GM12878 (cell line): ENCODE results near the gene RBM6. TPM values are rescaled to one million over a fixed set of nuclear protein-coding genes. Genes with fewer than 3 reads are reported as not detected.

Experiments used
- ASH2L ChIP-seq: fragments of 300-600, 200-600 bp; sonication (generic); IDR thresholded peaks from 2 replicates; pipeline ENCODE4 v1.6.1; 2017; ENCODE audit warnings: low read depth, mild to moderate bottlenecking, borderline replicate concordance
- CBX3 ChIP-seq: fragments of 200-600 bp; sonication (generic); IDR thresholded peaks from 2 replicates; pipeline ENCODE4 v1.6.1; 2016; ENCODE audit warnings: low read depth, borderline replicate concordance
- GATAD2B ChIP-seq: fragments of 450-650 bp; conservative IDR thresholded peaks from 2 replicates; pipeline ENCODE4 v1.6.1; 2017; ENCODE audit warnings: low read depth, mild to moderate bottlenecking, moderate library complexity
- HDAC6 ChIP-seq: fragments of 200-600 bp; sonication (generic); IDR thresholded peaks from one replicate; pipeline ENCODE4 v1.8.0; 2017; ENCODE audit warnings: antibody characterized with exemption; ENCODE audit not compliant: unreplicated experiment
- JUNB ChIP-seq: IDR thresholded peaks from 2 replicates; pipeline ENCODE4 v1.6.1; 2016; ENCODE audit warnings: antibody characterized with exemption, mild to moderate bottlenecking
- JUND ChIP-seq: IDR thresholded peaks from 2 replicates; pipeline ENCODE4 v1.6.1; 2012; ENCODE audit warnings: low read depth, mild to moderate bottlenecking, low read length, improper control_type of control experiment, moderate library complexity
- MXI1 ChIP-seq: fragments of 150-350 bp; IDR thresholded peaks from 2 replicates; pipeline ENCODE4 v1.6.1; 2011; ENCODE audit warnings: low read depth, mild to moderate bottlenecking, inconsistent platforms, low read length, improper control_type of control experiment
- NFYA ChIP-seq: IDR thresholded peaks from 2 replicates; pipeline ENCODE4 v1.6.1; 2011; ENCODE audit warnings: low read depth, mild to moderate bottlenecking, low read length, improper control_type of control experiment, borderline replicate concordance
- POLR2AphosphoS2 ChIP-seq: IDR thresholded peaks from 2 replicates; pipeline ENCODE4 v1.6.1; 2011; ENCODE audit warnings: low read depth, mild to moderate bottlenecking, low read length, improper control_type of control experiment, moderate library complexity
- RCOR1 ChIP-seq: conservative IDR thresholded peaks from 2 replicates; pipeline ENCODE4 v1.6.1; 2012; ENCODE audit warnings: low read depth, low read length, improper control_type of control experiment
- SUPT20H ChIP-seq: IDR thresholded peaks from 2 replicates; pipeline ENCODE4 v1.6.1; 2011; ENCODE audit warnings: low read depth, mild to moderate bottlenecking, low read length, moderate library complexity, borderline replicate concordance; ENCODE audit not compliant: control insufficient read depth
- TCF3 ChIP-seq: IDR thresholded peaks from 2 replicates; pipeline ENCODE4 v1.6.1; 2012; ENCODE audit warnings: low read depth, mild to moderate bottlenecking, low read length, borderline replicate concordance; ENCODE audit not compliant: insufficient read depth
- ZZZ3 ChIP-seq: IDR thresholded peaks from 2 replicates; pipeline ENCODE4 v1.6.1; 2011; ENCODE audit warnings: low read depth; ENCODE audit not compliant: control insufficient read depth, insufficient read length
- polyA plus RNA-seq, 11 experiments: library from polyadenylated mRNA; depleted of rRNA in 4 of 11; unstranded in 6 of 11; stranded (reverse) in 5 of 11; fragments of >200 nt; fragmentation: Nextera tagmentation in 4 of 11; fragmentation: Illumina TruSeq in 1 of 11; extraction: Ambion mirVana in 4 of 11; extraction: Trizol in 1 of 11; gene quantifications; 1 replicate in 1 of 11; 2 replicates in 10 of 11; pipeline versions ENCODE4 v1.2.1 to v1.2.3, GENCODE V29; 2011 to 2016; ENCODE audit warnings: inconsistent platforms in 2 of 11, missing spikeins in 2 of 11, low read depth in 1 of 11
- total RNA-seq, 4 experiments: library from RNA; depleted of rRNA in 3 of 4; stranded (reverse); fragments of >200 nt in 3 of 4; fragmentation: Illumina TruSeq in 1 of 4; extraction: Trizol in 1 of 4; gene quantifications; 2 replicates each; pipeline versions ENCODE4 v1.2.1 to v1.2.3, GENCODE V29; 2013 to 2021
- TF ChIP-seq, protein P1 (sequence below): IDR thresholded peaks from 2 replicates; pipeline ENCODE4 v1.6.1; 2012; ENCODE audit warnings: improper control_type of control experiment, low read depth, low read length; ENCODE audit not compliant: insufficient replicate concordance
- TF ChIP-seq, protein P2 (sequence below): fragments of 450-650 bp; IDR thresholded peaks from 2 replicates; pipeline ENCODE4 v1.6.1; 2014; ENCODE audit warnings: mild to moderate bottlenecking
- TF ChIP-seq, protein P3 (sequence below): fragments of 450-650 bp; IDR thresholded peaks from 2 replicates; pipeline ENCODE4 v1.6.1; 2017; ENCODE audit warnings: mild to moderate bottlenecking, low read depth, inconsistent platforms; ENCODE audit not compliant: poor library complexity, severe bottlenecking
- TF ChIP-seq, protein P4 (sequence below): fragments of 450-650 bp; IDR thresholded peaks from 2 replicates; pipeline ENCODE4 v1.6.1; 2017; ENCODE audit warnings: low read depth, mild to moderate bottlenecking, moderate library complexity

Gene RBM6
- total and polyA plus RNA-seq, 10 of the 15 experiments (the other 5 are each of a cell fraction or from before 2014, with no cell fraction given) = 45.3 to 103 (median 81.3) TPM

DNA sequence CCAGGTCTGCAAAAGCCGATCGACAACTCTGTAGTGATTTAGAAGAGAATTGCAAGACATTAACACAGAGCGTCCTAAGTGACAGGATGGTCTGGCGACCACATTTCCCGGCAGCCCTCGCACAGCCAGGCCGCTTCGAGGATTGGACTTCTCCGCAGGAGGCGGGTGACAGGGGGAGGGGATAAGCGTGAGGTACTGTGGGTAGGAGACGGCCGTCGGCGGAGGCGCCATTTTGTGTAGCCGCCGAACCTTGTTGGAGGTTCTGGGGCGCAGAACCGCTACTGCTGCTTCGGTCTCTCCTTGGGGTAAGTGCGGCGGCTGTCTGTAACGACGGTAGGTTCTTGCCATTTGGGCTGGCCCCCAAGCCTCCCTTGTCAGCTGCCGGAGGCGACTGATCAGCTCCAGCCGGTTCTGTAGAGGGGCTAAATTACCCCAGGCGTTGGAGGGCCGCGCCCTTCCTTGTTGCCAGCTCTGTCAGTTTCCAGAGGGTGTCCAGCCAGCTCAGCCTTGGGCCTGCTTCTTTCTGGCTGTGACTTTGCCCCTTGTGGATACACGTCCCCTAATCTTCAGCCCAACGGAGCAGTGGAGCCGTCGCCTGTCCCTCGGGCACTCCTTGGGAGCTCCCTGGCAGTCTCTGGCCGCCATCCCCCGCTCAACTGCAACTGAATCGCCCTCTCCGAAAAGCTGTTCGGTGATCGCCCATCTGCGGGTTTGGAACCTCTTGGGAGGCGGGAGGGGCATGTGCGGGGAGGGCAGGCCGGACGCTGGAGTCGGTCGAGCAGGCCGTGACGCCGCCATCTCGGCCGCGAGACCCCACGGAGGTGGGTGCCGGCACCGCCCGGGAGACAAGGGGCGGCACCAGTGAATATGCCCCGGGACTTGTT, 149.0 kb downstream of the RBM6 start, which contains the start of gene RBM5 (continued):
- TF ChIP-seq, protein P1, sequence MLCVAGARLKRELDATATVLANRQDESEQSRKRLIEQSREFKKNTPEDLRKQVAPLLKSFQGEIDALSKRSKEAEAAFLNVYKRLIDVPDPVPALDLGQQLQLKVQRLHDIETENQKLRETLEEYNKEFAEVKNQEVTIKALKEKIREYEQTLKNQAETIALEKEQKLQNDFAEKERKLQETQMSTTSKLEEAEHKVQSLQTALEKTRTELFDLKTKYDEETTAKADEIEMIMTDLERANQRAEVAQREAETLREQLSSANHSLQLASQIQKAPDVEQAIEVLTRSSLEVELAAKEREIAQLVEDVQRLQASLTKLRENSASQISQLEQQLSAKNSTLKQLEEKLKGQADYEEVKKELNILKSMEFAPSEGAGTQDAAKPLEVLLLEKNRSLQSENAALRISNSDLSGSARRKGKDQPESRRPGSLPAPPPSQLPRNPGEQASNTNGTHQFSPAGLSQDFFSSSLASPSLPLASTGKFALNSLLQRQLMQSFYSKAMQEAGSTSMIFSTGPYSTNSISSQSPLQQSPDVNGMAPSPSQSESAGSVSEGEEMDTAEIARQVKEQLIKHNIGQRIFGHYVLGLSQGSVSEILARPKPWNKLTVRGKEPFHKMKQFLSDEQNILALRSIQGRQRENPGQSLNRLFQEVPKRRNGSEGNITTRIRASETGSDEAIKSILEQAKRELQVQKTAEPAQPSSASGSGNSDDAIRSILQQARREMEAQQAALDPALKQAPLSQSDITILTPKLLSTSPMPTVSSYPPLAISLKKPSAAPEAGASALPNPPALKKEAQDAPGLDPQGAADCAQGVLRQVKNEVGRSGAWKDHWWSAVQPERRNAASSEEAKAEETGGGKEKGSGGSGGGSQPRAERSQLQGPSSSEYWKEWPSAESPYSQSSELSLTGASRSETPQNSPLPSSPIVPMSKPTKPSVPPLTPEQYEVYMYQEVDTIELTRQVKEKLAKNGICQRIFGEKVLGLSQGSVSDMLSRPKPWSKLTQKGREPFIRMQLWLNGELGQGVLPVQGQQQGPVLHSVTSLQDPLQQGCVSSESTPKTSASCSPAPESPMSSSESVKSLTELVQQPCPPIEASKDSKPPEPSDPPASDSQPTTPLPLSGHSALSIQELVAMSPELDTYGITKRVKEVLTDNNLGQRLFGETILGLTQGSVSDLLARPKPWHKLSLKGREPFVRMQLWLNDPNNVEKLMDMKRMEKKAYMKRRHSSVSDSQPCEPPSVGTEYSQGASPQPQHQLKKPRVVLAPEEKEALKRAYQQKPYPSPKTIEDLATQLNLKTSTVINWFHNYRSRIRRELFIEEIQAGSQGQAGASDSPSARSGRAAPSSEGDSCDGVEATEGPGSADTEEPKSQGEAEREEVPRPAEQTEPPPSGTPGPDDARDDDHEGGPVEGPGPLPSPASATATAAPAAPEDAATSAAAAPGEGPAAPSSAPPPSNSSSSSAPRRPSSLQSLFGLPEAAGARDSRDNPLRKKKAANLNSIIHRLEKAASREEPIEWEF = no peak
- TF ChIP-seq HDAC6 = no peak
- TF ChIP-seq, protein P2, sequence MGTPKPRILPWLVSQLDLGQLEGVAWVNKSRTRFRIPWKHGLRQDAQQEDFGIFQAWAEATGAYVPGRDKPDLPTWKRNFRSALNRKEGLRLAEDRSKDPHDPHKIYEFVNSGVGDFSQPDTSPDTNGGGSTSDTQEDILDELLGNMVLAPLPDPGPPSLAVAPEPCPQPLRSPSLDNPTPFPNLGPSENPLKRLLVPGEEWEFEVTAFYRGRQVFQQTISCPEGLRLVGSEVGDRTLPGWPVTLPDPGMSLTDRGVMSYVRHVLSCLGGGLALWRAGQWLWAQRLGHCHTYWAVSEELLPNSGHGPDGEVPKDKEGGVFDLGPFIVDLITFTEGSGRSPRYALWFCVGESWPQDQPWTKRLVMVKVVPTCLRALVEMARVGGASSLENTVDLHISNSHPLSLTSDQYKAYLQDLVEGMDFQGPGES = no peak
- no peak for TF ChIP-seq SUPT20H
- no peak for TF ChIP-seq RCOR1
- TF ChIP-seq JUND = no peak
- TF ChIP-seq, protein P3, sequence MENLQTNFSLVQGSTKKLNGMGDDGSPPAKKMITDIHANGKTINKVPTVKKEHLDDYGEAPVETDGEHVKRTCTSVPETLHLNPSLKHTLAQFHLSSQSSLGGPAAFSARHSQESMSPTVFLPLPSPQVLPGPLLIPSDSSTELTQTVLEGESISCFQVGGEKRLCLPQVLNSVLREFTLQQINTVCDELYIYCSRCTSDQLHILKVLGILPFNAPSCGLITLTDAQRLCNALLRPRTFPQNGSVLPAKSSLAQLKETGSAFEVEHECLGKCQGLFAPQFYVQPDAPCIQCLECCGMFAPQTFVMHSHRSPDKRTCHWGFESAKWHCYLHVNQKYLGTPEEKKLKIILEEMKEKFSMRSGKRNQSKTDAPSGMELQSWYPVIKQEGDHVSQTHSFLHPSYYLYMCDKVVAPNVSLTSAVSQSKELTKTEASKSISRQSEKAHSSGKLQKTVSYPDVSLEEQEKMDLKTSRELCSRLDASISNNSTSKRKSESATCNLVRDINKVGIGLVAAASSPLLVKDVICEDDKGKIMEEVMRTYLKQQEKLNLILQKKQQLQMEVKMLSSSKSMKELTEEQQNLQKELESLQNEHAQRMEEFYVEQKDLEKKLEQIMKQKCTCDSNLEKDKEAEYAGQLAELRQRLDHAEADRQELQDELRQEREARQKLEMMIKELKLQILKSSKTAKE = no peak
- TF ChIP-seq, protein P4, sequence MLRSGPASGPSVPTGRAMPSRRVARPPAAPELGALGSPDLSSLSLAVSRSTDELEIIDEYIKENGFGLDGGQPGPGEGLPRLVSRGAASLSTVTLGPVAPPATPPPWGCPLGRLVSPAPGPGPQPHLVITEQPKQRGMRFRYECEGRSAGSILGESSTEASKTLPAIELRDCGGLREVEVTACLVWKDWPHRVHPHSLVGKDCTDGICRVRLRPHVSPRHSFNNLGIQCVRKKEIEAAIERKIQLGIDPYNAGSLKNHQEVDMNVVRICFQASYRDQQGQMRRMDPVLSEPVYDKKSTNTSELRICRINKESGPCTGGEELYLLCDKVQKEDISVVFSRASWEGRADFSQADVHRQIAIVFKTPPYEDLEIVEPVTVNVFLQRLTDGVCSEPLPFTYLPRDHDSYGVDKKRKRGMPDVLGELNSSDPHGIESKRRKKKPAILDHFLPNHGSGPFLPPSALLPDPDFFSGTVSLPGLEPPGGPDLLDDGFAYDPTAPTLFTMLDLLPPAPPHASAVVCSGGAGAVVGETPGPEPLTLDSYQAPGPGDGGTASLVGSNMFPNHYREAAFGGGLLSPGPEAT = peak; percentile 75
- TF ChIP-seq TCF3 = no peak
- TF ChIP-seq ASH2L = no peak
- no peak for TF ChIP-seq CBX3
- no peak for TF ChIP-seq NFYA
- TF ChIP-seq POLR2AphosphoS2 = peak; percentile 79; the same call in 1 of the 2 replicates
- TF ChIP-seq MXI1 = peak; percentile 53; the same call in 1 of the 2 replicates
- TF ChIP-seq ZZZ3 = no peak
- no peak for TF ChIP-seq JUNB
- no peak for TF ChIP-seq GATAD2B
